HCT116 (cell line): Measurements from ENCODE around the gene MARVELD3. TPM values are rescaled to one million over a fixed set of nuclear protein-coding genes. Genes with fewer than 3 reads are reported as not detected.

Experiments
- ATAC-seq: fragments of 200-7000 bp; cut with Tn5 transposase; 2 replicates; pipeline ENCODE4 v1.9.1; 2020; ENCODE audit warnings: mild to moderate bottlenecking, moderate library complexity
- BruUV-seq: library from RNA; stranded (reverse); fragments of 400-500 nt; replicated peaks from 2 replicates; lab custom pipeline; 2021; lab: Mats Ljungman, UMichigan
- CTCF ChIA-PET: fragments of 300-600 bp; sonication (Branson Sonifier 250); formaldehyde crosslinking; loops from one replicate; lab custom pipeline; 2021; ENCODE audit warnings: antibody characterized with exemption; lab: Charles Lee
- POLR2A ChIA-PET: fragments of 300-600, 350-600 bp; sonication (Branson Sonifier 250); formaldehyde crosslinking; loops from one replicate; lab custom pipeline; 2021; ENCODE audit warnings: antibody characterized with exemption; lab: Charles Lee
- RAD21 ChIA-PET, 2 experiments: fragments of 300-600 bp; sonication (Branson Sonifier 250); formaldehyde crosslinking; loops; one replicate each; lab custom pipeline; 2023; ENCODE audit warnings: low total read pairs in 2 of 2; ENCODE audit not compliant: uncharacterized antibody in 2 of 2, unreplicated experiment in 2 of 2, low non-redundant PET in 1 of 2; lab: Charles Lee
- DNase-seq: peaks from one replicate; pipeline ENCODE4 v3.0.0-alpha.2; 2010; ENCODE audit warnings: low read depth, low spot score
- H2AFZ ChIP-seq: fragments of 200-600 bp; shearing (Covaris generic), sonication (generic); 2 replicates; pipeline ENCODE4 v1.6.1; 2017; ENCODE audit warnings: low read depth, mixed run types, mixed read lengths, antibody characterized with exemption, low read length; ENCODE audit not compliant: poor library complexity, severe bottlenecking
- H3K27ac ChIP-seq: 2 replicates; pipeline ENCODE4 v1.5.1; 2012; ENCODE audit warnings: low read depth, low read length
- H3K27me3 ChIP-seq: fragments of 200-600 bp; sonication (generic); 2 replicates; pipeline ENCODE4 v1.6.1; 2016; ENCODE audit warnings: mixed run types, low read length, mixed read lengths; ENCODE audit not compliant: insufficient read depth
- H3K36me3 ChIP-seq, 2 experiments: fragments of 200-500 bp in 1 of 2; fragments of 200-600 bp in 1 of 2; sonication (Bioruptor generic) in 1 of 2; sonication (generic) in 1 of 2; 2 replicates each; pipeline versions ENCODE4 v1.5.1 to v1.6.1; 2014 to 2016; ENCODE audit warnings: low read length in 2 of 2, inconsistent platforms in 1 of 2, mixed read lengths in 1 of 2, mixed run types in 1 of 2; ENCODE audit not compliant: insufficient read depth in 2 of 2, control insufficient read depth in 1 of 2
- H3K4me1 ChIP-seq, 2 experiments: fragments of 200-600 bp in 1 of 2; sonication (generic) in 1 of 2; 2 replicates each; pipeline versions ENCODE4 v1.5.1 to v1.6.1; 2012 to 2017; ENCODE audit warnings: low read length in 2 of 2, inconsistent platforms in 1 of 2, mild to moderate bottlenecking in 1 of 2, mixed read lengths in 1 of 2, mixed run types in 1 of 2, moderate library complexity in 1 of 2; ENCODE audit not compliant: insufficient read depth in 2 of 2, control insufficient read depth in 1 of 2
- H3K4me2 ChIP-seq: fragments of 200-600 bp; sonication (generic); 2 replicates; pipeline ENCODE4 v1.6.1; 2017; ENCODE audit warnings: mixed run types, low read length, mixed read lengths
- H3K4me3 ChIP-seq, 2 experiments: fragments of 200-600 bp in 1 of 2; sonication (generic) in 1 of 2; replicated peaks in 1 of 2; 2 replicates each; pipeline ENCODE4 v1.5.1; 2011 to 2016; ENCODE audit warnings: low read length in 2 of 2, control low read depth in 1 of 2, low read depth in 1 of 2, mild to moderate bottlenecking in 1 of 2, mixed read lengths in 1 of 2, mixed run types in 1 of 2
- H3K79me2 ChIP-seq: fragments of 200-600 bp; sonication (generic); 2 replicates; pipeline ENCODE4 v1.6.1; 2017; ENCODE audit warnings: mild to moderate bottlenecking, mixed run types, low read length, moderate library complexity, mixed read lengths; ENCODE audit not compliant: insufficient read depth
- H3K9ac ChIP-seq: fragments of 200-600 bp; sonication (generic); 2 replicates; pipeline ENCODE4 v1.6.1; 2016; ENCODE audit warnings: low read length, mixed read lengths
- H3K9me2 ChIP-seq: fragments of 200-600 bp; sonication (generic), shearing (Covaris generic); 2 replicates; pipeline ENCODE4 v1.6.1; 2017; ENCODE audit warnings: mixed run types, mild to moderate bottlenecking, moderate library complexity; ENCODE audit not compliant: insufficient read depth
- H3K9me3 ChIP-seq, 2 experiments: fragments of 200-500 bp in 1 of 2; fragments of 200-600 bp in 1 of 2; sonication (Bioruptor generic) in 1 of 2; sonication (generic) in 1 of 2; 2 replicates each; pipeline ENCODE4 v1.6.1; 2014 to 2017; ENCODE audit warnings: low read length in 2 of 2, mixed read lengths in 2 of 2, inconsistent platforms in 1 of 2, low read depth in 1 of 2, mild to moderate bottlenecking in 1 of 2, mixed run types in 1 of 2, moderate library complexity in 1 of 2; ENCODE audit not compliant: control insufficient read depth in 1 of 2, insufficient read depth in 1 of 2
- H4K20me1 ChIP-seq: fragments of 200-600 bp; sonication (generic), shearing (Covaris generic); 2 replicates; pipeline ENCODE4 v1.6.1; 2017; ENCODE audit warnings: mixed run types, mild to moderate bottlenecking, moderate library complexity; ENCODE audit not compliant: insufficient read depth
- EZH2 ChIP-seq: fragments of 200-600 bp; sonication (generic); IDR thresholded peaks from 2 replicates; pipeline ENCODE4 v1.6.1; 2017; ENCODE audit warnings: antibody characterized with exemption, mixed run types
- SP1 ChIP-seq: IDR thresholded peaks from 2 replicates; pipeline ENCODE4 v1.6.1; 2012; ENCODE audit warnings: low read depth
- ZFX ChIP-seq: fragments of 450-650 bp; IDR thresholded peaks from 2 replicates; pipeline ENCODE4 v1.6.1; 2017
- ZNF274 ChIP-seq: fragments of 200-500 bp; sonication (Bioruptor generic); IDR thresholded peaks from 2 replicates; pipeline ENCODE4 v1.6.1; 2014; ENCODE audit warnings: mild to moderate bottlenecking, low read depth, low read length, inconsistent platforms
- intact Hi-C: fragments of 100-400 bp; cut with micrococcal nuclease; formaldehyde crosslinking; loops from 2 replicates; pipeline ENCODE4 v1.10.0; 2022
- total RNA-seq: library from RNA; stranded (reverse); gene quantifications from one replicate; pipeline ENCODE4 v1.2.1, GENCODE V29; 2021; ENCODE audit not compliant: unreplicated experiment
- TF ChIP-seq, protein P1 (sequence below): IDR thresholded peaks from 2 replicates; pipeline ENCODE4 v1.6.1; 2012
- TF ChIP-seq, protein P2 (sequence below): IDR thresholded peaks from 2 replicates; pipeline ENCODE4 v1.6.1; 2011; ENCODE audit warnings: mild to moderate bottlenecking, low read length, moderate library complexity; ENCODE audit not compliant: insufficient replicate concordance; ENCODE audit errors: extremely low read depth

Gene MARVELD3
- total RNA-seq, 1 experiment from 2014 or later, result 20.9 TPM

DNA sequence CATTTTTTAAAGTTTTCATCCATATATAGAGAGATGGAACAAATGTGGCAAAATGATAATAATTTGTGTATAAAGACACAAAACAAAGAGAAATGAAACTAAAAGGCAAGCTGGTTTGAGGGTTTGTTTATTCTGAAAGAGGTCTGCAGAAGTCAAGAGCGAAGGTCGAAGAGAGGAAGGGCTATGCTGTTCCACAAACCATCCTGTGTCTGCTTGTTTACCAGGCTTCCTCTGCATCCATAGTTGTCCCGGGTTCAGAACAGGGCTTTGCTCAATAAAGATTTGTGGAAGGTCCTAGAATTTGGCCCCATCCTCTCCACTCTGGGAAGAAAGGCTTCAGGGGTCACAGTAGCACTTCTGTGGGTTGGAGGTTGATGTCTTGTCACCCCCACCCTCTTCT lies 2.4 kb upstream of the MARVELD3 start:
- Histone ChIP-seq H3K4me3 (no peak overlapping the region), H4K20me1 (no peaks in the 10 kb centered on the region), H3K9ac (no peak overlapping the region), H3K9me3 (no peaks in the 10 kb centered on the region), H3K9me2 (no peaks in the 10 kb centered on the region), H3K27me3 (no peaks in the 10 kb centered on the region), H3K4me2 (no peak overlapping the region), H3K4me1 (peaks cover 7 to 12% of the 10 kb centered on the region in 2 experiments; a peak in 3 of 4 replicates), H2AFZ (no peak overlapping the region), H3K36me3 (0 out of 4 replicates have a peak, but pooled peaks cover 0 to 2% of the 10 kb centered on the region in 2 experiments), H3K79me2 (peaks cover 23% of the 10 kb centered on the region), H3K27ac (no peak overlapping the region)
- BruUV-seq, result no TSS peak
- no peak for DNase-seq
- POLR2A ChIA-PET, result no interaction called here
- CTCF ChIA-PET, result interaction anchor here (1.9 kb wide), 1 partner anchor 13 kb away, joined by 6 read pairs; no protein-coding TSS in a partner anchor
- TF ChIP-seq EZH2 (no peak), ZNF274 (no peak), ZFX (no peak), SP1 (no peak)
- TF ChIP-seq, protein P1, sequence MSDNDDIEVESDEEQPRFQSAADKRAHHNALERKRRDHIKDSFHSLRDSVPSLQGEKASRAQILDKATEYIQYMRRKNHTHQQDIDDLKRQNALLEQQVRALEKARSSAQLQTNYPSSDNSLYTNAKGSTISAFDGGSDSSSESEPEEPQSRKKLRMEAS, result no peak
- TF ChIP-seq, protein P2, sequence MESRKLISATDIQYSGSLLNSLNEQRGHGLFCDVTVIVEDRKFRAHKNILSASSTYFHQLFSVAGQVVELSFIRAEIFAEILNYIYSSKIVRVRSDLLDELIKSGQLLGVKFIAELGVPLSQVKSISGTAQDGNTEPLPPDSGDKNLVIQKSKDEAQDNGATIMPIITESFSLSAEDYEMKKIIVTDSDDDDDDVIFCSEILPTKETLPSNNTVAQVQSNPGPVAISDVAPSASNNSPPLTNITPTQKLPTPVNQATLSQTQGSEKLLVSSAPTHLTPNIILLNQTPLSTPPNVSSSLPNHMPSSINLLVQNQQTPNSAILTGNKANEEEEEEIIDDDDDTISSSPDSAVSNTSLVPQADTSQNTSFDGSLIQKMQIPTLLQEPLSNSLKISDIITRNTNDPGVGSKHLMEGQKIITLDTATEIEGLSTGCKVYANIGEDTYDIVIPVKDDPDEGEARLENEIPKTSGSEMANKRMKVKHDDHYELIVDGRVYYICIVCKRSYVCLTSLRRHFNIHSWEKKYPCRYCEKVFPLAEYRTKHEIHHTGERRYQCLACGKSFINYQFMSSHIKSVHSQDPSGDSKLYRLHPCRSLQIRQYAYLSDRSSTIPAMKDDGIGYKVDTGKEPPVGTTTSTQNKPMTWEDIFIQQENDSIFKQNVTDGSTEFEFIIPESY, result no peak
- intact Hi-C loops, result no loop called here
- no peak for ATAC-seq
- RAD21 ChIA-PET, result no interaction called here
